ENCODE data around the gene SLC41A3.

DNA sequence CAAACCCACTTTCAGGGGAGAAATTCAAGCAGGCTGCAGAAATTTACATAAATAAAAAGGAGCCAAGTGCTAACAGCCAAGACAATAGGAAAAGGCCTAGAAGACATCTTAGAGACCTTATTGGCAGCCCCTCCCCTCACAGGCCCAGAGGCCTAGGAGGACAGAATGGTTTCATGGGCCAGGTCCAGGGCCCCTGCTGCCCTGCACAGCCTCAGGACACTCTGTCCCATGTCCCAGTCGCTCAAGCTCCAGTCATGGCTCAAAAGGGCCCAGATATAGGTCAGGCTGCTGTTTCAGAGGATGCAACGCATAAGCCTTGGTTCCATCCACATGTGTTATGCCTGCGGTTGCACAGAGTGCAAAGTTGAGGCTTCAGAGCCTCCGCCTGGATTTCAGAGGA is 55.8 kb downstream of the SLC41A3 start:
- TF ChIP-seq CTCF (IDR thresholded peaks at IDR 0.05; ENCODE audit: control extremely low read depth in 1 of 3, insufficient read depth in 1 of 3, low read depth in 1 of 3, low read length in 3 of 3) = no peak
- TF ChIP-seq CREB1 (IDR thresholded peaks at IDR 0.05) = no peak
